ENCODE results near the gene IRX4.

IRX4 gene

DNA sequence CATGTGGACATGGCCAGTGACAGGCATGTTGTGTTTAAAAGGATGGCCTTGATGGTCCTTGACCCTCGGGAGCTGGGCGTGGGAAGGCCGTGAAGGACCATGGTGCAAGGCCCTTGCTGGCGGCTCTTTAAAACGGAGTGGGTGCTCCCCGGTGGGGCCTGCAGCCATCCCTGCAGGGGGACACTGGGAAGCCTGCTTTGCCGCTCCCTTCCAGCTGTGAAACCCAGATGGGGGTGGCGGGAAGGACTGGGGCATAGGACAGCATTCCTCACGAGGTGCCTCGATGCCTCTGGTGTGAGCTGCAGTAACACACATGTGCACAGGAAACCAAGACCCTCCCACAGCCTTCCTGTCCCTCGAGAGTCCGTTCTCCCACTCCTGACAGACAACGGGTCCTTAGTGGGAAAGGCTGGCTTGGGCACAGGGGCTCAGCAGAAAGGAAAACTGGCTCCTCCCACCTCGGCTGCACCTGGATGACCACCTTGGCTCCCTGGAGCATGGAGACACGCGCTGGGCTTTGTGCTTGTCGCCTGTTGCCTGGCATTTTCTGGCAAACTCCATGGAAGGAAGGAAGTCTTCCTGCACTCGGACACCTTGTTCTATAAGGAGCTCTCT lies 30.3 kb upstream of the IRX4 start:
- DNase-seq: no peak

DNA sequence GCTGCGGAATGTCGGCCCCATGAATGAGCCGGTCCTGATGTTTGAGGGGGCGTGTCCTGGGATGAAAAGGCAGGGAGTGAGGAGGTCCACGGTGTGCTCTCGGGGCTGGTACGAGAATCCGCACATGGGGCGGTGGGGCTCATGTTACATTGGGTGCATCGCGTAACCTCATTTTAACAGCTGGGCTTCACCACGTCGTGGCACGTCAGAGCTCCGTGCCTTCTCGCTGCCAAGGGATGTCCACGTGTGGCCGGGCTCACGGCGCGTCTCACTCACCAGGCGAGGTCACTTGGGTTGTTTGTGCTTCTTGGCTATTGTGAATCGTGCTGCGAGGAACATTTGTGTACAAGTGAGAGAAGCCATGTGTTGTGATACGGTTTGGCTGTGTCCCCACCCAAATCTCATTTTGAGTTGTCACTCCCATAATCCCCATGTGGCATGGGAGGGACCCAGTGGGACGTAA lies 29.1 kb upstream of the IRX4 start:
- no peak for DNase-seq

DNA sequence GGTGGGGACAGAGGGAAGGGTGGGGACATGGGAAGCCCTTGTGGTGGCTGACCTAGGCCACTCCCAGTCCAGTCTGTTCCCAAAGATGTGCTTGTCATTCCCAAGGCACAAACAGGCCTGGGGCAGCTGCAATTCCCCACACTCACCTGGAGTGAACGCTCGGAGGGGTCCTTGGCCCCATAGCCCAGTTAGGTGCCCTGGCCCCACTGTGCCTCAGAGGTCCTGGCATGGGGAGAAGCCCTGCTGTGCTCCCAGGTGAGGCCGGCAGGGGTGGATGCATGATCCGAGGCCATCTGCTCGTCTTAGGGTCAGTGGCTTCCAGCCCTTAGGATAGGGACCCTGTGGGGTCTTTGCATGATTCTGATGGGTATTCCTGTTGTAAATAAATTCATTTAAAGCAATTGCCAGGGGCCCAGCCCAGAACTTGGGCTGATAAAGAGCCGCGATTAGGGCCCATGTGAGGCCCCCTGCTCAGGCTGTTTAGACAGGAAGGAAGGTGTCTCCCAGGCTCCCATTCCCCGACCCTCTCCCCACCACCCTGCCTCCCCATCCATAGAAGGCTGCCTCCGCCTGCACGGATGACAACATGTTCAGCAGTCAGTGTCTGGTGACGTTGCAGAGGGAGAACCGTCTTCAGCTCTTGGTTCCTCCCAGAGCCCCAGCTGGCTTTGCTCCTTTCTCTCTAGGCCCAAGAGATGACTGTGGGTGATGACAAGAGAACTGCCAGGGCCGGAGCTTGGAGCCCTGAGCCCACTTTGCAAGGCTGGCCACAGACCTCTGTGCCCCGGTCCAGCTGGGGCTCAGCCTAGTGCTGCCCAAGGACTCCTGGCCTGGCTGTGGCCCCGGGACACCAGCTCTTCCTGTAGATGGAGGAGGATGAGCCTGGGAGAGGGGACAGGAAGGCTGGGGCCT lies 28.4 kb upstream of the IRX4 start:
- no peak for DNase-seq

DNA sequence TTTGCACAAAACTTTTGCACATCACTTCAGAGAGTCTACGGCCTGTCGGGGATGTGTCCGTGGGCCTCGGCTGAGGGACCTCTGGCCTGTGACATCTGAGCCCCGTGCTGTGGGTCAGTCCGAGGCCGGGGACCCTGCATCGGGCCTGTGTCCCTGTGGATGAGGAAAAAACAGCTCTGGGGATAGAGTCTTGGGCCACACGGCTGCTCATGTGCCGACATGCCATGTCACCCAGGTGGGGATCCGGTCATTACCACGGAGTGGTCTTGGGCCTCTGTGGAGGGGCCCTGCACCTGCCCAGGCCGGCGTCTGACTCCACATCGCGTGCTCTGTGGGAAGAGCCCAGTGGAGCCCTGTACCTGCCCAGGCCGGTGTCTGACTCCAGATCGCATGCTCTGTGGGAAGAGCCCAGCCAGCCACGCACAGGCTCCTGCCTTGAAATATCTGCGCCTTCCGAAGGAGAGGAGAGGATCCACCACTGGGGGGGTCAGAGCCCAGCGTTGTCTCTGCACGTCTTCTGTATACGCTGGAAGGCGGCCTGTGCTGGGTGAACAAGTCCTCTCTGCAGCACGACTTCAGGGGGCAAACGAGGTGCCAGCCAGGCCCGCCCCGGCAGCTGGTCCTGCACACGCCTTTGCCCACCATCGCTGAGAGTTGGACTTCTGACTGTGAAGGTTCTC lies 27.5 kb upstream of the IRX4 start:
- DNase-seq: no peak

DNA sequence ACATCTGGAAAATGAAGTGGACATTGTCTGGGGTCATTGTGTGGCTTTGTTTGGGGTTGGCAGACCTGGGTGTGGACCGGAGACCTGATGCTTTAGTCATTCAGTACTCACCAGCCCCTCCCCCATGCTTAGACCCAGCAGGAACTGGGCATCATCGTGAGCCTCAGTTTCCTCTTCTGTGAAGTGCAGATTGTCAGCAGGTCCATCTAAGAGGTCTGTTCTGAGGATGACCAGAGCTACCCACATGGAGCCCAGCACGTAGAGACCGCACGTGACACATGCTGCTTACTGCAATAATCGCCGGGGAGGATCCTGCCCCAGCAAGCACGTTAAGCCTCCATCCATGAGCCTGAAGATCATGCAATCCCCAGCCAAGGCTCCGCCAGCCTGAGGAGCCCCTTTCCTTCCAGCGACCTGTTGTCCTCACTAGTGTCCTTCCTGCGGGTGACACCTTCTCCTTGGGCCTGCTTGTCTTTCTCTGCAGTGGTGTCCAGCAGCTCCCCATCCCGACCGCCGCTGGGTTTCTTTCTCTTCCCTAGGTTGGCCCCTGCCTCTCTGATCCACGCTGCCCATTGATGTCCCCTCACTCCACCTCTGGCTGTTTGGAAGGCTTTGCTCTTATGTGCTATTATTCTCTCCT lies 26.7 kb upstream of the IRX4 start:
- no peak for DNase-seq

DNA sequence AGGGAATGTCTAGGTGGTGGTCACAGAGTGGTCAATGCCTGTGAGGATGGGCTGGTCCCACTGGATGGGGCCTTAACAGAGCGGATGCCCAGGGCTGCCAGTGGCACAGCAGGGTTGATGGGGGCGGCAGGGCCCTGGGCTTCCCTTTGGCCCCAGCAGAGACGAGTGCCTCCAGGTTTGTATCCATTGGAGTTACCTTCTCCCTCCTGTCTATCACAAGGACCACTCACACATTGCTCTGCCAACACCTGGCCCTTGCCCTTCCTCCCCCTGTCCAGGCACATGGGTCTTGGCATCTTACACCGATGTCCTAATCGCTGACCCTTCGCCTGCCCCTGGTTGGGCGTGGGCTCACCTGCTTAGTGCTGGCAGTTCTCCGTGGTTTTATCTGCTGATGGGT lies 26.2 kb upstream of the IRX4 start:
- no peak for DNase-seq

DNA sequence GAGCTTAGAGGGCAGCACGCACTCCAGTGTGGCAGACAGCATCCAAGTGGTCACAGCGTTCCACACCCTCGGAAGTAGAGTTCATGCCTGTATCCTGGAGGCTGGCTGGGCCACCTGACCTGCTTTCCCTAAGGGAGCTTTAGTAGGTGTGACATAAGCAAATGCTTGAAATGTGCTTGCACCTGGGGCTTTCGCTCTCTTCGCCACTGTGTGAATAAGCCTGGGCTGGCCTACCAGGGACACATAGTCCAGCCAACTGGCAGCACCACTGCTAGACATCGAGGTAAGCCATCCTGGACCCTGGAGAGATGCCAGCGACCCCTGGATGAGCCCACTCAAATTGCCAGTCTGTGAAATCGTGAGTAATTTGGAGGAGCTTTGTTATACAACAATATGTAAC lies 24.9 kb upstream of the IRX4 start:
- DNase-seq: no peak

DNA sequence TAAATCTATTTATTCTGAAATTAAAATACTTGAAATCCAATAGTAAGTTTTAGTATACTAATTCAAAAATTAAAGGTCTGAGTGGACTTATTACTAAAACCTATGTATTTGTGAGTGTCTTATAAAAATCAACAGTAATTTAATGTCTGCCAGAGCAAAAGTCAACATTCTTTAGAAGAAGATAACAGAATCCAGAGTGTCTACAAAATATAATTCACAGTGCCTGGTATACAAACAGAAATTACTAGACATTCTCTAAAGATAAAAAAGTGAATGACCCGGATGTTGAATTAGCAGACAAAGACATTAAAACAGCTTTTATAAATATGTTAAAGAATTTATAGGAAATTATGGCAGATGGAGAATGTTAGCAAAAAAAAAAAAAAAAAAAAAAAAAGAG lies 22.4 kb upstream of the IRX4 start:
- no peak for DNase-seq

DNA sequence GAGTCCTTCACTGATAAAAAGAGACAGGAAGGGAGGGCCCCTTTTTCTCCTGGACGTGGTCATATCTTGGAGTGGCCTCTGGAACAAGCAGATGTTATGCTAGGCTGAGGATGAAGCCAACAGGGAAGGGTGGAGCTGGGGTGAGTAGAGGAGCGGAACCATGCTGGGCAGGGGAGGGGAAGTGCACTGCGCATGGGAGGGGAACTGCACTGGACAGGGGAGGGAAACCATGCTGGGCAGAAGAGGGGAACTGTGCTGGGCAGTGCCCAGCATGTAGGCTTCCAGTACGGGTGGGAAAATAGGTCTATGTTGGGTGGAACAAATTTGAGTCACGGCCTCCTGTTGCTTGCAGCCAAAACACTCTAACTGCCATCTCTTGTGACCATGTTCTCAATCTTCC lies 19.3 kb upstream of the IRX4 start:
- no peak for DNase-seq

DNA sequence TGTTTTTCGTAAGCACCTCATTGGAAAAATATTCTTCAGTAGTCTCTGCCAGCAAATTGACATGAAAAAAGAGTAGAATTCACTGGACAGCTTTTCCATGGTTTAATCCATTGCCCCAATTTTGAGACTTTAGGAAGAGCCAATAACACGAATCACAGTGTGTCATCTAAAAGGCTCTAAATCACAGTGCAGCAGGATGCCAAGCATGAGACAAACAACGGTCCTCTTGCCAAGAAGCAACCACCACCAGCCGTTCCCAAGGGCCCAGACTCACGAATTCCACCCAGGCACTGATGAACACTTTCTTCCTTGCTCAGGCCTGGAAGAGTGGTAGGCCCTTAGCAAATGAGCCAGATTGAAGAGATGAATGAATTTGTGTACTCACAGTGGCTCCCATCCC lies 18.3 kb upstream of the IRX4 start:
- DNase-seq: no peak

DNA sequence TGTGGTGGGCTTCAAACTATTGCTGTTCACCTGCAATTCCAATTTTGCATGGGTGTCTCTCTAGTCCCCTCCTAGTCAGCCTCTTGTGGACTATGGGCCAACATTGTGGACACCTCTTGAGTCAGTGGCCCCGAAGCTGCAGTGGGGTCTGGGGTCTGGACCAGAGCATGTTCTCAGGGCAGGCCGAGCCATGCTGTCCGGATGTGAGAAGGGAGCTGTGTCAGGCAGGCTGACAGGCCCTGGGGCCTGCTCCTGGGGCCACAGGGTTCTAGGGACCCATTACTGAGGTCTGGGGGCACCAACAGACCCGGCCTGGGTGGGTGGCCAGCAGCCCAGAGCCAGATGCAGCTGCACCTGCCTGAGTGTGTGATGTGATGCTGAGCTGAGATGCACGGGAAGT lies 16.5 kb upstream of the IRX4 start:
- no peak for DNase-seq

DNA sequence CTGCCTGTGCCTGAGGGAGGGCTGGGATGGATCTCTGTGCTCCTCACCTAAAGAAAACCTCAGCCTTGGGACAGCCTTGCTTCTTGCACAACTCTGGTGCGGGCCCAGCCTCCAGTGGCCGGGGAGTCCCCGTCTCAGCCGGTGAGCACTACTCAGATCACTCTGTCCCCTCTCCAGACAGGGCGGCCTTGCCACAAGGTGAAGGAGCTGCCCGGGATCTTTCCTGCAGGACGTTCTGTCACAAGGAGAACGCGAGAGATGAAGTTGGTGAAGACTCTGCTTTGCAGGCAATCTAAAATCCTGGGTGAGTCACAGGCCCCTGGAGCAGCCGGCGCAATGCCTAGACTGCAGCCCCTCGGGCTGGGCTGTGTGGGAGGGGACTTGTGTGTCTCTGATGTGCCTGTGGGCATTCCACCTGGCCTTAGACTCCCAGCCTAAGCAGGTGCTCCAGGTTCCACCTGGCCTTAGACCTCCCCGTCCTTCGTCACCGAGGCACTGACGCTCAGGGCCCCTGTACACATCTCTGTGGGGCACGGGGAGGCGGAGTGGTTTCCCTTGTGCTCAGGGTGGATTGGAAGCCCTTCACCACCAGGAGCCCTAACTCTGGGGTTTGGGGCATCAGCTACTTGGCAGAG lies 15.2 kb upstream of the IRX4 start:
- no peak for DNase-seq

DNA sequence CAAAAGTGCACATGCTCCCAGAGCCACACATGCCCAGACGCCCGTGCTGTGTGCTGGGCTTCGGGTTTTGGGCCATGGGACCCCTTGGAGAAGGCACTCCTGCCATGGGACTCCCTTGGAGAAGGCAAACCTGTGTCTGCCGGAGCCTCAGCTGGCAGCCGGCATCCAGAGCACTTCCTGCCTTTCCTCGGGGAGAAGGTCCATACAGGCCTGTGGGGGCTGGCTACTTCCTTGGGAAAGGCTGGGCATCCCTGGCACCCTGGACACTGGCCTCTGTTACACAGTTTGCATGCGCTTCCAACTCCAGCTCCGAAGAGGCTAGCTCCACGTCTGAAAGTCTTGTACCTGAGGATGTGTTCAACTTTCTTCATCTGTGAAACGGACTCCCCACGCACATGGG lies 14.7 kb upstream of the IRX4 start:
- DNase-seq: no peak

DNA sequence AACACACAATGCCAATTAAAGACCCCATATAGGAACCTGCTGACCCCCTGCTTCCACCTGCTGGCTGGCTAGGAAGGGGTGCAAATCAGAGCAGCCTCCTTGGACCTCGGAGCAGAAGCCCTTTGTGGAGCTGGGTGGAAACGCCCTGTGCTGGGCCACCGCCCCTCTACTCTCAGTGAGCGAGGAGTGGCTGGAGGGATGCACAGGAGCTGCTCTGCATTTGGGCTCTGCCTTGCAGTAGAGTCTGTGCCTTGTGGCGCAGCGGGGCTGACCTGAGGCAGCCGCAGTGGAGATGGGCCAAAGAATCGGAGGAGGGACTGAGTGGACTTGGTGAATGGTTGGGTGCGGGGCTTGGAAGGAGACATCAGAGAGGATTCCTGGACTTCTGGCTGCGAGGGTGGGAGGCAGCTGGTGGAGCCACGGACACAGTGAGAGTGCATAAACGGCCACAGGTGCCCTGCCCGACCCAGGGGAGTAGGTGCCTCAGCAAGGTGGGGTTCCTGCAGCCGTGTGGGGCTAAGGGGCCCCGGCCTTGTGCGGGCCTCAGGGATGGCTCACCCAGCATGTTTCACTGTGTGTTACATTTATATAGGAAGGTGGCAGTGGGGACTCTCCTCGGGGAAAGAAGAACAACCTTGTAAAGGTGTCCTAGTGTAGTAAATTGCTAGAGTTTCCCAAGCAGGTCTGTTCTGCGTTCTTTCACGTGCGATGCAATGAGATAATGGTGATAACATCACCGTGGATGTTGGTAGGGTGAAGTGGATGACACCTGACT lies 14.1 kb upstream of the IRX4 start:
- DNase-seq: no peak

DNA sequence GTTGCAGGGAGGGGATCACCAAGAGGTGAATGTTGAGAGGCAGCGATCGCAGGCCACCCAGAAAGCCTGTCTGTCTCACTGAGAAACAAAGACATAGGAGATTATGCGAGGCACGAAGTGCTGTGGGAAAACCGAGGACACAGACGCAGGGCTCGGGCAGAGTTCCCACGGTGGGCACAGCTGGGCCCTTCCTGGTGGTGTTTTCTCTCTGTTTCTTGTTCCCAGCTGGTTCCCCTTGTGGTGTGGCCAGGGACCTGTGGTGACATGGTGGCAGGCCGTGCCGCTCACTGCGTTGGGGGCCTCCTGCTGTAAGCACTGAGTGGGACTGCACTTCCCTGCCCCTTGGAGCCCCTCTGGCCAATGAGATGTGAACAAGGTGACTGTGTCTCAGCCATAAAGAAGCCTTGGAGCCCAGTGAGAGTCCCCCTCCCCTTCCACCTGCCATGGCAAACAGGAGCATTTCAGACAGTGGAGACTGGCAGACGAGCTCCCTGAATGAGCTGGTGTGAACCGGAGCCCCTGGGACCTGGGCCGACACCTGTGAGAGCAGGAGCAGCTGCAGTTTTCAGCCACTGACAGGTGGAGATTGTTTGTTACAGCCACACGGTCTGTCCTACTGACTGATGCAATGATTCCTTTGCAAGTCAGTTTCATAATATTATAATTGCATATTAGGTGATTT lies 13.2 kb upstream of the IRX4 start:
- no peak for DNase-seq

DNA sequence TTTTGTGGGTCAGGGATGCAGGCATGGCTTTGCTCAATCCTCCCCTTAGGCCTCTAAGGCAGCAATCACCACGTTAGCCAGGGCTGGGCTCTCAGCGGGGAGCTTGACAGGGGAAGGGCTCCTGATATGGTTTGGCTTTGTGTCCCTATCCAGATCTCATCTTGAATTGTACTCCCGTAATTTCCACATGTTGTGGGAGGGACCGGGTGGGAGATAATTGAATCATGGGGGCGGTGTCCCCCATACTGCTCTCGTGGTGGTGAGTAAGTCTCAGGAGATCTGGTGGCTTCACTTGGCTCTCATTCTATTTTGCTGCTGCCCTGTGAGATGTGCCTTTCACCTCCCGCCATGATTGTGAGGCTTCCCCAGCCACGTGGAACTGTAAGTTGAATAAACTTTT lies 11.5 kb upstream of the IRX4 start:
- no peak for DNase-seq

DNA sequence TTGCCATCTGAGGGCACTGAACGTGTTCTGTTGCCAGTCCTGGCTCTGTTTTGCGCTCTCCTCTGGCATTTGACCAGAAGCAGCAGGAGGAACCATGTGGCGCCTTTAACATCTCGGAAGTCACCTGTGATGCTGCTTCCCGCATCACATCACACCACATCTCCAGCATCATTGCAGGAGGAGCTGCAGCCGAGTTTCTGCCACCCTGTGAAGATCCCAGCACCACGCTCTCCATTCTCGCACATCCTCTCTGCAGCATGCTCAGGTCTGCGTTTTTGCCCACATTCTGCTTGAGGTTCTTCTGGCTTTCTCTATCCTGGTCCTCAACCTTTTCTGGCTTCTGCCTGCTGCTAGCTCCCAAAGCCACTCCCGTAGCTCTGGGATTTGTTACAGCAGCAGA lies 11.0 kb upstream of the IRX4 start:
- DNase-seq: no peak

DNA sequence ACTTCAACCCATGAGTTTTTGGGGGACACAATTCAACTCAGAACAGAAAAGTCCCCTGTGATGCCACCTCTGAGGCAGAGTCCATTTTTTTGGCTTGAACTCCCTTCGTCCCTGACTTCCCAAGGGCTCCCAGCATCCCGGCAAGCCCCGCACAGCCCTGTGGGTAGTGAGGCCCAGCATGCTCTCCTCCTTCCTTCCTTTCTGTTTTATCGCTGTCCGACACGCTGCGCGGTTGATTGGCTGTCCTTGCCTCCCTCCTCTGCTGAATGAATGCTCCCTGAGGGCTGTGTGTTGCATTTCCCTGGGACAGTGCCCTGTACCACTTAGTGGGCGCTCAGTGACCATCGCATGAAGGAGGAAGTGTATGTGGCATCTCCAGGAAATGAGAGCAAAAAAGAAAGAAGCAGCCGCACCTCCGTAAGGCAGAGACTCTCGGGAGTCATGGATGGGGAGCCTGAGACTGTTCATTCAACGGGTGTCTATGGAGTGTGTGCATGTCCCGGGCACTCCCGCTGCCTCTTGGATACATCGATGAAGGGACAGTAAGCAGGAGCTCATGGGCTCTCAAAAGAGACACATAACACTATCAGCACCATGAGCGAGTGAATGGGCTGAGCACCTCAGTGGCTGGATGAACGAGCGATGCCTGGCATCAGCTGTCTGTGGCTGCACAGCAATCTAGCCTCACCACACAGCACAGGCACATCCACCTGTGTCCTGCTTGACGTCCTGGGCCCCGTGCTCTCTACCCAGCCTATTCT lies 10.1 kb upstream of the IRX4 start:
- no peak for DNase-seq

DNA sequence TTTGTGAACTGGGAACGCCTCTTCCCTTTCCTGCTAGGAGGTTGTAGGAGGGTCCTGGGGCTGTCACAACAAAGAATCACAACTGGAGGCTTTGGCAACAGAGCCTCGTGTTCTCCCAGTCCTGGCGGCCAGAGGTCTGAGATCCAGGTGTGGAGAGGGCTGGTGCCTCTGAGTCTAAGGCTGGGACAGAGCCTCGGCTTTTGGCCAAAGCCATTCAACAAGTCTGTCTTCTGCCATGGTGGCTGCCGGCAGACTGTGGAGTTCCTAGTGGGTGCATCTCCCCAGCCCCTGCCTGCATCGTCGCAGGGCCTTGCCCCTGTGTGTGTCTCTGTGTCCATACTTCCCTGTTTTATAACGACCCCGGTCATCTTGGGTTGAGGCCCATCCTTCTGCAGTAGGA lies 9.5 kb upstream of the IRX4 start:
- DNase-seq: no peak

DNA sequence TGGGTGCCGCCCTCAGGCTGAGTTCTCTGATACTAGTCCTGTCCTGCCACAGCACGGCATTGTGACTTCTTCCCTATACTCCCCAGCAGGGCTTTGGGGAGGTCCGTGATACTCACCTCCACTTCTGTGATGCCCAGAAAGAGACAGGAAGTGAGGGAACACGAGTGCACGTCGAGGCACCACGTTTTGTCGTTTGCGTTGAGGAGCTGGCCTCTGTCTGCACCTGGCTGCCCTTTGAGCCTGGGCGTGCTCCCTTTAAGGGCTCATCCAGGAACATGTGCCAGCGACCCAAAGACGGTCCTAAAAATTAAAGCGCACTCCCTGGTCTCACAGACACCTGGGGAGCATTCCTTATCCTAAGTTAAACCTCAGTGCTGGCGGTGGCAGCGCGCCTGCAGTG lies 8.7 kb upstream of the IRX4 start:
- DNase-seq: no peak

DNA sequence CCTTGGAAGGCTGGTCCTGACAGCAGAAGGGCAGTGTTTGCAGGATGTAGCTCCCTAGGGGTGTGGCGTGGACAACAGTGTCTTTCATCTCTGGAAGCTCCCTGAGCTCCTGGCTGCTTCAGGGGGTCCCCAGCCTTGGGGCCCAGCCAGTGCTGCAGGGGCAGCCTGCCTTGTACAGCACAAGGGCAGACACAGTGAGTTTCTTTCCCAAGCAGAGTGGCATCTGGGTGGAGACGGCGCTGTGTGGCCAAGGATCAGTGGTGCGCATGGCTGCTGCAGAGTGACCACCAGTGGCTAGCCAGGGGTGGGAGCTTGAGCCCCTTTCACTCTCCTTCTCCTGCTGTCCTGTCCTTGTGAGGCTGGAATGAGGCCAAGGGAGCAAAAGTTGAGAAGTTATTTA lies 7.6 kb upstream of the IRX4 start:
- DNase-seq: no peak

Measured in NCI-H1694 (cell line).